K562 (cell line): ENCODE results near the gene CRX. TPM values are rescaled to one million over a fixed set of nuclear protein-coding genes. Genes with fewer than 3 reads are reported as not detected.
"Not testable (repeated sequence)": the region's sequence is repeated elsewhere in the genome, so short reads cannot be mapped to it uniquely, and the experiment has no call there.

Experiments
- ATAC-seq: fragments of 200-7000 bp; cut with Tn5 transposase; 3 replicates; pipeline ENCODE4 v1.9.1; 2020; ENCODE audit warnings: moderate library complexity
- BruUV-seq: library from RNA; stranded (reverse); fragments of 400-500 nt; replicated peaks from 2 replicates; lab custom pipeline; 2021; lab: Mats Ljungman, UMichigan
- CTCF ChIA-PET: fragments of 300-600 bp; formaldehyde crosslinking; extraction: SDS; loops from one replicate; lab custom pipeline; 2021; ENCODE audit warnings: low intra/inter-chr PET ratio; lab: Yijun Ruan, JAX
- POLR2A ChIA-PET: fragments of 300-600, 350-650 bp; sonication (Branson Sonifier 250); formaldehyde crosslinking; extraction: SDS; loops from one replicate; lab custom pipeline; 2021; ENCODE audit warnings: antibody characterized with exemption, inconsistent platforms; lab: Yijun Ruan, JAX
- DNase-seq, 4 experiments: peaks; one replicate each; pipeline versions ENCODE4 v3.0.0 to v3.0.0-alpha.2; 2011 to 2018; ENCODE audit warnings: low spot score in 3 of 4, mixed read lengths in 3 of 4; ENCODE audit errors: extremely low read depth in 1 of 4
- FAIRE-seq: peaks from 2 replicates; lab custom pipeline; 2011; peaks lifted over from hg19 to GRCh38; lab: Jason Lieb, UNC
- H2AFZ ChIP-seq: 2 replicates; pipeline ENCODE4 v1.6.0; 2011; ENCODE audit warnings: low read depth, low read length, control low read depth, inconsistent platforms
- H3K27ac ChIP-seq: fragments of 200-600 bp; 3 replicates; pipeline ENCODE4 v1.8.0; 2011; ENCODE audit warnings: low read depth, mild to moderate bottlenecking, control low read depth, inconsistent platforms, low read length, moderate library complexity, mixed read lengths; ENCODE audit errors: extremely low read depth
- H3K27me3 ChIP-seq, 2 experiments: fragments of 300-600 bp in 1 of 2; 2 replicates in 1 of 2; 3 replicates in 1 of 2; pipeline versions ENCODE4 v1.6.0 to v1.8.0; 2011; ENCODE audit warnings: inconsistent platforms in 2 of 2, low read length in 2 of 2, mild to moderate bottlenecking in 1 of 2, mixed read lengths in 1 of 2, moderate library complexity in 1 of 2; ENCODE audit not compliant: control insufficient read depth in 2 of 2, insufficient read depth in 2 of 2
- H3K36me3 ChIP-seq: fragments of 300-600 bp; 3 replicates; pipeline ENCODE4 v1.8.0; 2011; ENCODE audit warnings: mild to moderate bottlenecking, low read length, inconsistent platforms; ENCODE audit not compliant: control insufficient read depth, insufficient read depth
- H3K4me1 ChIP-seq, 2 experiments: fragments of 200-600 bp in 1 of 2; replicated peaks in 1 of 2; 2 replicates in 1 of 2; 3 replicates in 1 of 2; pipeline versions ENCODE4 v1.5.1 to v1.8.0; 2011; ENCODE audit warnings: inconsistent platforms in 2 of 2, low read length in 2 of 2, mild to moderate bottlenecking in 1 of 2, mixed read lengths in 1 of 2, moderate library complexity in 1 of 2; ENCODE audit not compliant: control insufficient read depth in 2 of 2, insufficient read depth in 2 of 2
- H3K4me2 ChIP-seq: 2 replicates; pipeline ENCODE4 v1.6.1; 2011; ENCODE audit warnings: low read length, control low read depth, inconsistent platforms, mixed read lengths; ENCODE audit not compliant: insufficient read depth
- H3K4me3 ChIP-seq: fragments of 200-600 bp; sonication (generic), shearing (Covaris generic); 2 replicates; pipeline ENCODE4 v1.5.1; 2016; ENCODE audit warnings: control low read depth, inconsistent platforms
- H3K79me2 ChIP-seq: fragments of 200-600 bp; 3 replicates; pipeline ENCODE4 v1.8.0; 2011; ENCODE audit warnings: low read length, inconsistent platforms; ENCODE audit not compliant: control insufficient read depth, insufficient read depth
- H3K9ac ChIP-seq, 2 experiments: 2 replicates each; pipeline versions ENCODE4 v1.6.0 to v1.6.1; 2011; ENCODE audit warnings: low read depth in 2 of 2, low read length in 2 of 2, control low read depth in 1 of 2, inconsistent platforms in 1 of 2, mild to moderate bottlenecking in 1 of 2, mixed read lengths in 1 of 2; ENCODE audit not compliant: insufficient read depth in 1 of 2
- H3K9me1 ChIP-seq: one replicate; pipeline ENCODE4 v1.6.0; 2011; ENCODE audit warnings: inconsistent platforms, mild to moderate bottlenecking, low read length, moderate library complexity; ENCODE audit not compliant: control insufficient read depth, insufficient read depth
- H3K9me3 ChIP-seq: replicated peaks from 2 replicates; pipeline ENCODE4 v1.5.1; 2011; ENCODE audit warnings: low read depth, low read length, inconsistent platforms; ENCODE audit not compliant: control insufficient read depth, insufficient read depth
- H4K20me1 ChIP-seq: replicated peaks from 2 replicates; pipeline ENCODE4 v1.6.1; 2011; ENCODE audit warnings: low read length, inconsistent platforms, mixed read lengths; ENCODE audit not compliant: control insufficient read depth, insufficient read depth
- ADNP ChIP-seq: fragments of 200-800 bp; sonication (Bioruptor generic); IDR thresholded peaks from 2 replicates; pipeline ENCODE4 v1.6.1; 2016; ENCODE audit warnings: missing genetic modification characterization, missing compliant biosample characterization
- BCOR ChIP-seq: fragments of 450-650 bp; IDR thresholded peaks from 2 replicates; pipeline ENCODE4 v1.6.1; 2016
- CBX1 ChIP-seq: sonication (generic); IDR thresholded peaks from 2 replicates; pipeline ENCODE4 v1.6.1; 2016; ENCODE audit warnings: antibody characterized with exemption, low read depth, mild to moderate bottlenecking
- CREB1 ChIP-seq, 2 experiments: sonication (generic) in 1 of 2; formaldehyde crosslinking in 1 of 2; IDR thresholded peaks; 2 replicates each; pipeline versions ENCODE4 v1.6.1 to v1.8.0; 2012 to 2022; ENCODE audit warnings: inconsistent platforms in 1 of 2, mild to moderate bottlenecking in 1 of 2, missing genetic modification reagents in 1 of 2, moderate library complexity in 1 of 2
- FOXJ2 ChIP-seq: fragments of 200-800 bp; sonication (Bioruptor generic); IDR thresholded peaks from 2 replicates; pipeline ENCODE4 v1.6.1; 2016; ENCODE audit warnings: missing genetic modification characterization, missing compliant biosample characterization
- FOXJ3 ChIP-seq: sonication (generic); formaldehyde crosslinking; IDR thresholded peaks from 2 replicates; pipeline ENCODE4 v1.4.0; 2020; ENCODE audit warnings: mild to moderate bottlenecking, missing genetic modification reagents
- KDM1A ChIP-seq, 2 experiments: fragments of 450-650 bp; IDR thresholded peaks; 2 replicates each; pipeline ENCODE4 v1.6.1; 2016; ENCODE audit warnings: mild to moderate bottlenecking in 2 of 2
- ZNF121 ChIP-seq: sonication (generic); formaldehyde crosslinking; conservative IDR thresholded peaks from 2 replicates; pipeline ENCODE4 v1.8.0; 2022; ENCODE audit warnings: missing genetic modification reagents
- ZNF444 ChIP-seq: fragments of 250-450 bp; sonication (Bioruptor Pico); IDR thresholded peaks from 2 replicates; pipeline ENCODE4 v1.4.0; 2020; ENCODE audit warnings: mild to moderate bottlenecking, moderate library complexity
- WGBS: fragments of 100-300 bp; shearing (Covaris generic); methylation state at CpG from one replicate; pipeline ENCODE4 v1.1.6; 2016; ENCODE audit warnings: low coverage, mixed read lengths; ENCODE audit not compliant: insufficient coverage; ENCODE audit errors: missing lambda C conversion rate; 5-methylcytosine and 5-hydroxymethylcytosine counted together
- in situ Hi-C: fragments of 300-500 bp; cut with MboI; formaldehyde crosslinking; loops from 4 replicates; pipeline ENCODE4 v1.15.0; 2018; ENCODE audit warnings: inconsistent platforms, mixed read lengths
- intact Hi-C: fragments of 100-400 bp; cut with micrococcal nuclease; formaldehyde crosslinking; loops from 2 replicates; pipeline ENCODE4 v1.14.2; 2022
- polyA plus RNA-seq, 8 experiments: library from polyadenylated mRNA; depleted of rRNA in 4 of 8; stranded (reverse) in 5 of 8; unstranded in 3 of 8; fragments of >200 nt; fragmentation: Nextera tagmentation in 2 of 8; fragmentation: Illumina TruSeq in 1 of 8; extraction: Ambion mirVana in 2 of 8; extraction: Trizol in 1 of 8; gene quantifications; 2 replicates each; pipeline versions ENCODE4 v1.2.1 to v1.2.3, GENCODE V29; 2011 to 2014; ENCODE audit warnings: inconsistent platforms in 1 of 8, missing spikeins in 1 of 8
- total RNA-seq, 7 experiments: library from RNA; depleted of rRNA in 6 of 7; stranded (reverse); fragments of >200 nt in 6 of 7; fragmentation: Illumina TruSeq in 2 of 7; extraction: Trizol in 2 of 7; gene quantifications; 2 replicates each; pipeline versions ENCODE4 v1.2.1 to v1.2.3, GENCODE V29; 2011 to 2021; ENCODE audit warnings: low replicate concordance in 1 of 7

The CRX gene
- total and polyA plus RNA-seq, 9 of the 15 experiments (the other 6 are each of a cell fraction or from before 2014, with no cell fraction given) = 0.01 TPM; not detected in 8

GRCh38 chr19:47776568-47776967, 45.2 kb upstream of the CRX start:
- Histone ChIP-seq H3K4me3 (no peak overlapping the region), H3K9me3 (no peaks in the 10 kb centered on the region), H4K20me1 (no peaks in the 10 kb centered on the region), H3K9ac (no peak overlapping the region), H3K27me3 (no peaks in the 10 kb centered on the region), H3K4me2 (no peak overlapping the region), H3K36me3 (peaks cover 14% of the 10 kb centered on the region; the same call in 2 of the 3 replicates), H3K27ac (no peak overlapping the region), H3K9me1 (peaks cover under 1% of the 10 kb centered on the region), H3K4me1 (peaks cover 11 to 29% of the 10 kb centered on the region in 2 experiments; a peak in 3 of 5 replicates), H3K79me2 (peaks cover 25% of the 10 kb centered on the region), H2AFZ (no peak overlapping the region)
- intact Hi-C loops = no loop called here
- TF ChIP-seq ZNF444 (no peak), FOXJ2 (tag) (peak; percentile 54; the same call in 1 of the 2 replicates)
- ATAC-seq (no peak), FAIRE-seq (peak; percentile 23), DNase-seq (no peak)
- ChIA-PET CTCF (no interaction called here), POLR2A (no interaction called here)
- no TSS peak for BruUV-seq
- WGBS = 76% methylated on average over 4 of the region's 4 CpGs
- in situ Hi-C loops = no loop called here

DNA sequence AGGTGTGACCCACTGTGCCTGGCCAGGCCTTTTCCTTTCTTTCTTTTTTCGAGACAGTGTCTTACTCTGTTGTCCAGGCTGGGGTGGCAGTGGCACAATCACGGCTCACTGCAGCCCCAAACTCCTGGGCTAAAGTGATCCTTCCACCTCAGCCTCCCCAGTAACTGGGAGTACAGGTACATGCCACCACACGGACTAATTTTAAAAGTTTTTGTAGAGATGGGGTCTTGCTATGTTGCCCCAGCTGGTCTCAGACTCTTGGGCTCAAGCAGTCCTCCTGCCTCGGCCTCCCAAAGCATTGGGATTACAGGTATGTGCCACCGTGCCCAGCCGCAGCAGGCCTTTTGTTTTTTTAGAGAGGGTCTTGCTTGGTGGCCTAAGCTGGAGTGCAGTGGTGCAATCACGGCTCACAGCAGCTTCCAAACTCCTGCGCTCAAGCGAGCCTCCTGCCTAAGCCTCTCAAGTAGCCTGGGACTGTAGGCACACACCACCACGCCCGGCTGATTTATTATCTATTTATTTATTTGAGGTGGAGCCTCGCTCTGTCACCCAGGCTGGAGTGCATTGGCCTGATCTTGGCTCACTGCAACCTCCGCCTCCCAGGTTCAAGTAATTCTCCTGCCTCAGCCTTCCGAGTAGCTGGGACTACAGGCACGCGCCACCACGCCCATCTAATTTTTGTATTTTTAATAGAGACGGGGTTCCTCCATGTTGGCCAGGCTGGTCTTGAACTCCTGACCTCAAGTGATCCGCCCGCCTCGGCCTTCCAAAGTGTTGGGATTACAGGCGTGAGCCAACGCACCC, 44.3 kb upstream of the CRX start:
- BruUV-seq, H3K27ac ChIP-seq, intact Hi-C loops: not testable (repeated sequence)

More for the DNA sequence above, 44.3 kb upstream of the CRX start:
- ATAC-seq; H3K9me3 ChIP-seq; in situ Hi-C loops; H4K20me1 ChIP-seq; FAIRE-seq; H3K27me3 ChIP-seq; H3K9me1 ChIP-seq; DNase-seq; TF ChIP-seq CREB1 (IDR thresholded peaks at IDR 0.05): not testable (repeated sequence)
- WGBS = 37% methylated on average over 20 of the region's 23 CpGs
- peak overlapping the region; percentile 96 for H2AFZ ChIP-seq
- CTCF ChIA-PET = interaction anchor here (1.5 kb wide), 1 partner anchor 11 kb away, joined by 7 read pairs; no protein-coding TSS in a partner anchor
- POLR2A ChIA-PET = interaction anchor here (1.4 kb wide), 1 partner anchor 15 kb away, joined by 5 read pairs; no protein-coding TSS in a partner anchor
- H3K36me3 ChIP-seq = peaks cover 22% of the 10 kb centered on the region; the same call in 2 of the 3 replicates
- peak overlapping the region; percentile 94 to 100; a peak in 3 of 4 replicates for H3K9ac ChIP-seq
- TF ChIP-seq CREB1 (CRISPR knock-in tag; IDR thresholded peaks at IDR 0.05) = 0 out of 2 replicates have a peak, but pooled peaks have one; percentile 8
- 0 out of 2 replicates have a peak, but pooled peaks have one; percentile 12 for TF ChIP-seq FOXJ3 (CRISPR knock-in tag)
- TF ChIP-seq ZNF121 (CRISPR knock-in tag) = peak; percentile 98
- peak; percentile 60 for TF ChIP-seq BCOR
- peak; percentile 5 to 47; a peak in 2 of 4 replicates for TF ChIP-seq KDM1A (IDR thresholded peaks at IDR 0.05)
- TF ChIP-seq CBX1 = 0 out of 2 replicates have a peak, but pooled peaks have one; percentile 29
- peak; percentile 60 for TF ChIP-seq ADNP (tag)
- H3K4me2 ChIP-seq = peak overlapping the region; percentile 84
- peaks cover 11 to 29% of the 10 kb centered on the region in 2 experiments; a peak in 3 of 5 replicates for H3K4me1 ChIP-seq
- H3K79me2 ChIP-seq = peaks cover 25% of the 10 kb centered on the region
- H3K4me3 ChIP-seq = peak overlapping the region; percentile 95
